HG03159 (cell line): Measurements from ENCODE around the gene PTK7.
A peak's percentile ranks its signal among the peaks of the same experiment; 100 is the strongest.
"Not testable (repeated sequence)": the region's sequence is repeated elsewhere in the genome, so short reads cannot be mapped to it uniquely, and the experiment has no call there.

Experiments used
- ATAC-seq: cut with Tn5 transposase; IDR thresholded peaks from one replicate; pipeline ENCODE4 v1.9.1; 2021; ENCODE audit warnings: mild to moderate bottlenecking, moderate library complexity; ENCODE audit not compliant: unreplicated experiment

Gene PTK7

GRCh38 chr6:43075670-43076463, at the start of gene PTK7:
Gene PTK7 (plus strand): TSS chr6:43076314. CDS start chr6:43076489, 175 bp downstream.
- no peak for ATAC-seq

- no peak for ATAC-seq
Observed at GRCh38 chr6:43026365-43026764, 49.7 kb upstream of the PTK7 start.

DNA sequence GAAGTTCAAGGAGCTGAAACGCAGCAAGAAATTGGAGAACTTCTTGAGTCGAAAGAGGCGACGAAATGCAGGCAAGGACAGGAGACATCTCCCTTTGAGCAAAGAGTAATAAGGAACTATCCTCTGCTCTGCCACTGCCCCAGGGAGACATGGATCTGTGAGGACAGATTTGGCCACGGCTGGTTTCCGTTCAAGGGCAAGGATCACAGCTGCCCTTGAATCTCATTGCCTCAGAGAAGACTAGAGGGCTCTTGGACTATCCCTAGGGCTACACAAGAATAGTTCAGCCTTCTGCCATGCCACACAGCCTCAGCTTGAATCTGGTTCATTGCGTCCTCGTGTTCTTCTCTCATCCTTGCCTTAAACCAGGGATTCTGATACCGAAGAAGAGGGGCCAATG, 47.0 kb upstream of the PTK7 start:
- no peak for ATAC-seq

GRCh38 chr6:43032326-43032725, 43.8 kb upstream of the PTK7 start:
- ATAC-seq = no peak

GRCh38 chr6:43033496-43034189, 42.5 kb upstream of the PTK7 start:
- no peak for ATAC-seq

DNA sequence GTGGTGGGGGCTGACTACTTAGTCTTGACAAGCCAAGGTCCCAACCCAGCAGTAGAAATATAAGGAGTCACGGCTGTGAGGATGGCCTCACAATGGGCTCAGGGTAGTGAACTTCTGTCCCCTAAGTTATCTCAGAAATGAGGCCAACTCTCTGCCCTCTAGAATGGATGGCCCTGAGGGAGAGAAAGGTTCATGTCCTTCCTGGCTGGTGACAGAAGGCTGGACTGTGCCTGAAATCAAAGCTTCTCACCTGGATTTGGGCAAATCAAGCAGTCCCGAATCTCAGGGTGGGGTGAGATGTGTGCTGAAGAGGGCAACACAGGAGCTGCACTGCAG, 42.0 kb upstream of the PTK7 start:
- no peak for ATAC-seq

GRCh38 chr6:43035495-43036194, 40.5 kb upstream of the PTK7 start:
- no peak for ATAC-seq

- ATAC-seq = no peak
Observed at GRCh38 chr6:43036712-43037111, 39.4 kb upstream of the PTK7 start.

DNA sequence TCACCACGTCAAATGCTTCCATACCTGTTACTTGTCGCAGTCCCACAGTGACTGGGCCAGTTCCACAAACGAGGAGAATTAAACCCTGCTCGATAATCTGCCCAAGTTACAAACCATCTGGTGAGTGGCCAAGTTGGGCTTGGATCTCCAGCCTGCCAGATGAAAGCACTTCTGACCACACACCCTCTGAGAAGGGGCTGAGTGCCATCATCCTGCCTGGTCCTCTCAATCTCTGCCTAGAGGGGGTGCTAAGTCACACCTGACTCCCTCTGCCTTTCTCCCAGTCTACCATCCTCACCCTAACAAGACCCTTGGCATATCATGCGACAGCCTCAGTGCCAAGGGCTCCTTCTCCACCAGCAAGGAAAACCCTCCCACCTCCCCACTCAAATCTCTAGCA, 38.9 kb upstream of the PTK7 start:
- ATAC-seq = no peak

DNA sequence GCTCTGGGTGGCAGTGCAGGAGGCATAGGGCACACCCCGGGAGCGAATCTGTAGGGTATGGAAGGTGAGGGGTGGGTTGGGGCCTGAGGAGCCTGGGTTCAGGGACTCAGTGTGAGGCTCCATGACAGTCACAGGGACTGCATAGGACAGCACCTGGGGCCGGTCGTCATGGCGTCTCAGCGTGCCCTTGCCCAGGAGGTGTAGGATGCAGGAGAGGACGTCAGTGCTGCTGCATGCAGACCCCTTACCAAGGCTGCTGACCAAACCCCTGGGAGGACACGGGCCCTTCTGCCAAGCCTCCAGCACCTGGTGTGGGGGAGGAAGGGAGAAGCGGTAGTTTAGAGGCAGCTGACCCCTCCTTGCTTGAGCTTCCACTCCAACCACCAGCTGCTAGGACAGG, 38.4 kb upstream of the PTK7 start:
- no peak for ATAC-seq

- no peak for ATAC-seq
Observed at GRCh38 chr6:43038727-43039126, 37.4 kb upstream of the PTK7 start.

- ATAC-seq = no peak
Observed at GRCh38 chr6:43040542-43041257, 35.4 kb upstream of the PTK7 start.

DNA sequence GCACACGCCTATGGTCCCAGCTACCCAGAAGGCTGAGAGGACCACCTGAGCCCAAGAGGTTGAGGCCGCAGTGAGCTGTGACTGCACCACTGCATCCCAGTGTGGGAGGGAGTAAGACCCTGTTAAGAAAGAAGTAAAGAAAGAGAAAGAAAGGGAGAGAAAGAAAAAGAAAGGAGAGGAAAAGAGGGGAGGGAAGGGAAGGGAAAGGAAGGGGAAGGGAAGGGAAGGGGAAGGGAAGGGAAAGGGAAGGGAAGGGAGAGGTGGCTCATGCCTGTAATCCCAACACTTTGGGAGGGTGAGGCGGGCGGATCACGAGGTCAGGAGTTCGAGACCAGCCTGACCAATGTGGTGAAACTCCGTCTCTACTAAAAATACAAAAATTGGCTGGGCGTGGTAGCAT, 34.6 kb upstream of the PTK7 start:
- not testable (repeated sequence) for ATAC-seq

DNA sequence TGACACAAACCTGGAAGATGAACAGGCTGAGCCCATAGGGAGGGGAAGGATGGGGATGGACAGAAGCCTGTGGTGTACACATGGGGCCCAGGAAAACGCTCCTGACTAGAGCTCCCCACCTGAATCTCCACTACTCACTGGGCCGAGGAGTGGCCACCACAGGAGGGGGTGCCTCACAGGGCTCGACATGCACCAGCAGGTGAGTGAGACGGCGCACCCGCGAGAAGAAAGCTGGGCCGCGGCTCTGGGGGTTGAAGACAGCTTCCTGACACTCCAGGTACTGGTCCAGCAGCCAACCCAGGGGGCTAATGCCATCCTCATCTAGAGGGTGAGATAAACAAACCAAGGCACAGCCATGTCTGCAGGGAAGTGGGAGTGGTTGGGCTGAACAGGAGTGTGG, 32.8 kb upstream of the PTK7 start:
- ATAC-seq = no peak

DNA sequence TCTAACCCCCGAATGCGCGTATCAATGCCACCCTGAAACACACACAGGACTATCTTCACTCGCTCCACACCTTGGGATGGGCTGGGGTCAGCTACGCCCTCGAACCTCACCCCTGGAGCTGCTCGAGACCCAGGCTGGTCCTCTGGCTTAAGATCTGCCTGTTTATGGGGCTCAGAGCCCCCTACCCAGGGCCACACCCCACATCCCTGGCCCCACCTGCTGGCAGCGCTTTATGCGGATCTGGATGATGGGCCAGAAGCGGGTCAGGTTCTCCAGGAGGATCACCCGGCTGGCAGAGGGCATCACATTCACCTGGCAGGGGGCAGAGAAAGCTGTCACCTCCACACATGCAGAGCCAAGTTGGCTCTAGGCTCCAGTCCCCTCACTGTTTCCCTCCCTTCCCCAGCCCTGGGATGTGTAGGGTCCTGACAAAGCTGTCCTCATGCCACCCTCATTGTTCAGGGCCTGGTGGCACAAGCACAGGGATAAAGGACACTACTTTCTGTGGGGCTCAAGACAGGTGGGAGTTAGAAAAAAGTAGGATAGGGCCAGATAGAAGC, 30.7 kb upstream of the PTK7 start:
- no peak for ATAC-seq

GRCh38 chr6:43047998-43048397, 28.1 kb upstream of the PTK7 start:
- ATAC-seq = no peak

GRCh38 chr6:43050981-43051380, 25.1 kb upstream of the PTK7 start:
- ATAC-seq = no peak

DNA sequence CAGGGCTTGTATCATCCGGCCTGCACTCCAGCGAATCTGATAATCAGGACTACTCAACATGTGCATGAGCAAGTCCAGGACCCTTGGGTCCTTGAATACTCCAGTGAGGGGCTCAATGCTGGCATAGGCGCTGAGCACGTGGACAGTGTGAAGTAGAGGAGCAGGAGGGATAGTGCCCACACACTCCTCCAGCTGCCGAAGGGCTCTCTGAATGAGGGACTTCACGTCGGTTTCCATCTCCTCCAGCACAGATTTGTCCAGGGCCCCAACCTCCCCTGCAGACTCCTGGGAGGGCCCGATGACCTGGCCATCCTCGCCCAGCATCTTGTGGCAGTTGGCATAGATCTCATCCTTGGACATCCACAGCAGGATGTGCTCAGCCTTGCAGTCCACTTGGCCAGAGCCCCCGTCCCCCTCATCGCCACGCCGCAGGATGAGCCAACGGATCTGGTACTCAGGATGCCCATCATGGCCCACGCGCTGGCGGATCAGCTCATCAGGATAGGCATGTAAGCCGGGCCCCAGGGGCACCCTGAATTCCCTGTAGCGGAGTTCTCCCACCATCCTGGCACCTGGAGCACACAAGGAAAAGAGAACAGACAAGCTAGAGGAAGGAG, 23.8 kb upstream of the PTK7 start:
- no peak for ATAC-seq

- ATAC-seq = peak; percentile 28
Observed at GRCh38 chr6:43052842-43053544, 23.1 kb upstream of the PTK7 start.
